ENCODE results near the gene SIM2. TPM values are rescaled to one million over a fixed set of nuclear protein-coding genes. Genes with fewer than 3 reads are reported as not detected.

SIM2 gene
- total RNA-seq, 1 donor from 2014 or later, result not detected

GRCh38 chr21:36684957-36685714 lies 13.8 kb upstream of the SIM2 start:
- no peak for DNase-seq (ENCODE audit: low read depth in 2 of 2)

GRCh38 chr21:36686955-36687354 lies 12.0 kb upstream of the SIM2 start:
- no peak for DNase-seq (ENCODE audit: low read depth in 2 of 2)

GRCh38 chr21:36688324-36688723 lies 10.6 kb upstream of the SIM2 start:
- DNase-seq (ENCODE audit: low read depth in 2 of 2), result no peak

GRCh38 chr21:36689324-36689723 lies 9.6 kb upstream of the SIM2 start:
- no peak for DNase-seq (ENCODE audit: low read depth in 2 of 2)

GRCh38 chr21:36690628-36691554 lies 8.0 kb upstream of the SIM2 start:
- DNase-seq (ENCODE audit: low read depth in 2 of 2), result no peak

GRCh38 chr21:36691555-36692041 lies 7.3 kb upstream of the SIM2 start:
- DNase-seq (ENCODE audit: low read depth in 2 of 2), result no peak

- no peak for DNase-seq (ENCODE audit: low read depth in 2 of 2)
Observed at GRCh38 chr21:36692114-36692834, 6.6 kb upstream of the SIM2 start.

GRCh38 chr21:36692835-36693488 lies 6.0 kb upstream of the SIM2 start:
- no peak for DNase-seq (ENCODE audit: low read depth in 2 of 2)

- DNase-seq (ENCODE audit: low read depth in 2 of 2), result no peak
Observed at GRCh38 chr21:36693489-36694030, 5.4 kb upstream of the SIM2 start.

- no peak for DNase-seq (ENCODE audit: low read depth in 2 of 2)
Observed at GRCh38 chr21:36694031-36694515, 4.8 kb upstream of the SIM2 start.

GRCh38 chr21:36694593-36695282 lies 4.2 kb upstream of the SIM2 start:
- DNase-seq (ENCODE audit: low read depth in 2 of 2), result no peak

- DNase-seq (ENCODE audit: low read depth in 2 of 2), result no peak
Observed at GRCh38 chr21:36695283-36695634, 3.7 kb upstream of the SIM2 start.

- no peak for DNase-seq (ENCODE audit: low read depth in 2 of 2)
Observed at GRCh38 chr21:36695671-36696389, 3.1 kb upstream of the SIM2 start.

GRCh38 chr21:36696390-36697059 lies 2.4 kb upstream of the SIM2 start:
- DNase-seq (ENCODE audit: low read depth in 2 of 2), result no peak

GRCh38 chr21:36697060-36697850 lies 1.7 kb upstream of the SIM2 start:
- no peak for DNase-seq (ENCODE audit: low read depth in 2 of 2)

GRCh38 chr21:36697851-36698384 lies 997 bp upstream of the SIM2 start:
- DNase-seq (ENCODE audit: low read depth in 2 of 2), result no peak

GRCh38 chr21:36698385-36698980 lies 432 bp upstream of the SIM2 start:
- no peak for DNase-seq (ENCODE audit: low read depth in 2 of 2)
